Measurements from ENCODE around the gene PARD3.

The PARD3 gene

DNA sequence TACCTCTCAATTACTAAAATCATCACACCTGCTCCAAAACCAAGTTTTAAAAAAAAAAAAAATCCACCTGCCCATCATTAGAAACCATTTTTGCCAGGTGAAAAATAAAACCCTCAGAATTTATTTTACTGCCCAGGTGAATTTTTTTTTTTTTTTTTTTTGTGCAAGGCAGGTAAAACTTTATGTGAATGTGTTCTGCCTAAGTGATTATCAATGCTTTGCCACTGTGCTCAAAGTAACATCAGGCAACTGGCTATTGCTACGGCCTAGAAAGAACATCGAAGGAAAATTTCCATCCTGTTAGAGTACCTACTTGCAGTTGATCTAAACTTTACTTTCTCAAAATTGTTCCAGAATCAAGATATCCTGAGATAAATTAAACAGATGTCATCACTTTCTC lies 512.1 kb downstream of the PARD3 start:
- TF ChIP-seq SIN3A (IDR thresholded peaks at IDR 0.05; ENCODE audit: borderline replicate concordance, insufficient read depth, low read length), result no peak
- TF ChIP-seq, protein P1, sequence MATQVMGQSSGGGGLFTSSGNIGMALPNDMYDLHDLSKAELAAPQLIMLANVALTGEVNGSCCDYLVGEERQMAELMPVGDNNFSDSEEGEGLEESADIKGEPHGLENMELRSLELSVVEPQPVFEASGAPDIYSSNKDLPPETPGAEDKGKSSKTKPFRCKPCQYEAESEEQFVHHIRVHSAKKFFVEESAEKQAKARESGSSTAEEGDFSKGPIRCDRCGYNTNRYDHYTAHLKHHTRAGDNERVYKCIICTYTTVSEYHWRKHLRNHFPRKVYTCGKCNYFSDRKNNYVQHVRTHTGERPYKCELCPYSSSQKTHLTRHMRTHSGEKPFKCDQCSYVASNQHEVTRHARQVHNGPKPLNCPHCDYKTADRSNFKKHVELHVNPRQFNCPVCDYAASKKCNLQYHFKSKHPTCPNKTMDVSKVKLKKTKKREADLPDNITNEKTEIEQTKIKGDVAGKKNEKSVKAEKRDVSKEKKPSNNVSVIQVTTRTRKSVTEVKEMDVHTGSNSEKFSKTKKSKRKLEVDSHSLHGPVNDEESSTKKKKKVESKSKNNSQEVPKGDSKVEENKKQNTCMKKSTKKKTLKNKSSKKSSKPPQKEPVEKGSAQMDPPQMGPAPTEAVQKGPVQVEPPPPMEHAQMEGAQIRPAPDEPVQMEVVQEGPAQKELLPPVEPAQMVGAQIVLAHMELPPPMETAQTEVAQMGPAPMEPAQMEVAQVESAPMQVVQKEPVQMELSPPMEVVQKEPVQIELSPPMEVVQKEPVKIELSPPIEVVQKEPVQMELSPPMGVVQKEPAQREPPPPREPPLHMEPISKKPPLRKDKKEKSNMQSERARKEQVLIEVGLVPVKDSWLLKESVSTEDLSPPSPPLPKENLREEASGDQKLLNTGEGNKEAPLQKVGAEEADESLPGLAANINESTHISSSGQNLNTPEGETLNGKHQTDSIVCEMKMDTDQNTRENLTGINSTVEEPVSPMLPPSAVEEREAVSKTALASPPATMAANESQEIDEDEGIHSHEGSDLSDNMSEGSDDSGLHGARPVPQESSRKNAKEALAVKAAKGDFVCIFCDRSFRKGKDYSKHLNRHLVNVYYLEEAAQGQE (IDR thresholded peaks at IDR 0.05; ENCODE audit: insufficient read depth in 1 of 2, low read depth in 2 of 2, low read length in 2 of 2), result no peak
- no peak for TF ChIP-seq TAF1 (IDR thresholded peaks at IDR 0.05; ENCODE audit: borderline replicate concordance, insufficient read depth, low read length)
- TF ChIP-seq FOXP2 (optimal IDR thresholded peaks at IDR 0.05; ENCODE audit: borderline replicate concordance, extremely low read depth, extremely low read length, insufficient read depth), result no peak
- no peak for TF ChIP-seq POLR2AphosphoS5 (IDR thresholded peaks at IDR 0.05; ENCODE audit: low read depth, low read length)

- TF ChIP-seq POLR2AphosphoS5 (IDR thresholded peaks at IDR 0.05; ENCODE audit: low read depth, low read length) (no peak), FOXP2 (optimal IDR thresholded peaks at IDR 0.05; ENCODE audit: borderline replicate concordance, extremely low read depth, extremely low read length, insufficient read depth) (no peak), SIN3A (IDR thresholded peaks at IDR 0.05; ENCODE audit: borderline replicate concordance, insufficient read depth, low read length) (peak; percentile 67; the same call in 1 of the 2 replicates), TAF1 (IDR thresholded peaks at IDR 0.05; ENCODE audit: borderline replicate concordance, insufficient read depth, low read length) (no peak)
- TF ChIP-seq, protein P1 (IDR thresholded peaks at IDR 0.05; ENCODE audit: insufficient read depth in 1 of 2, low read depth in 2 of 2, low read length in 2 of 2), result no peak
Observed at GRCh38 chr10:34299105-34299611, 515.9 kb downstream of the PARD3 start.

DNA sequence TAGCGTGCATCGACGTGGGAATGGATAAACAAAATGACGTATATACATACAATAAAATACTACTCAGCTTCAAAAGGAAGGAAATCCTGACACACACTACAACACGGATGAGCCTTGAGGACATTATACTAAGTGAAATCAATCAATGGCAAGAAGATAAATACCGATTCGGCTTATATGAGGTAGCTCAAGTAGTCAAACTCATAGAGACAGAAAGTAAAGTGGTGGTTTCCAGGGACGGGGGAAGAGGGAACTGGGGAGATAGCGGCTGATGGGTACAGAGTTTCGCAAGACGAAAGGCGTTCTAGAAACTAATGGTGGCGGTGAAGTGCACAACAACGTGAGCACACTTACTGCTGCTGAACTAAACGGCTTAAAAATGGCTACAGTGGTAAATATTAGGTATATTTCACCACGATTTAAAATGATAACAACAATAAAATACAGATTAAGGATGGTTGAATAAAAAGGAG lies 516.7 kb downstream of the PARD3 start:
- TF ChIP-seq, protein P1 (IDR thresholded peaks at IDR 0.05; ENCODE audit: insufficient read depth in 1 of 2, low read depth in 2 of 2, low read length in 2 of 2), result no peak

DNA sequence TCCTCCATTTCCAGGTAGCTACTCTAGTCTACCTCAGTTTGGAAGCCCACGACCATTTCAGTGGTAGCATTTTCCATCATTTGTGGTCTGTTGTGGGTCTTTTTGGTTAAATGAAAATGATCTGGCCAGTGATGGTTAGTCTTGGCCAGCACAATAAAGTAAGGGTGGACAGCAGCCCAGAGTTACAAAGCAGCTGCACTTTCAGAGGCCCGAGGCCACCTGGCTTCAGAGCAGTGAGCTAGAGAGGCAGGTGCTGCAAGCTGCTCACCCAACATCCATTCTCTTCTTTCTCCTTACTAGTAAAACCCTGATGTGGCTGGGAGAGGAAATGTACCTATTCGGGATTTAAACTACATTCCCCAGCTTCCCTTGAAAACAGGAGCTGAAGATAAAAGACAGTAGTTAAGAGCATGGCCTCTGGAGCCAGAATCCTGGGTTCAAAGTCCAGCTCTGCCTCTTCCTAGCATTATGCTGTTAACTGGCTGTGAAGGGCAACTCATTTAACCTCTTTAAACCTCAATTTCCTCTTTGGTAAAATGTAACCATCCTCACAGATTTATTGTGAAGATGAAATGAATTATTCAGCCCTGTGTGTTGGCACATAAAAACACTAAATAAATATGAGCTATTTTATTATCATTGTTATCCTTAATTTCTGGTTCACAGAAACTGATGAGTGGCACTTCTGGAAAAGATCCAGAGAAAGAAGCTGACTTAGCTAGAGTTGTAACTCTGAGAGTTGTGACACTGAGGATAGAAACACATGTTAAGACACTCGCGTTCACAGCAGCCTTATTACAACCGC lies 517.4 kb downstream of the PARD3 start:
- TF ChIP-seq SIN3A (IDR thresholded peaks at IDR 0.05; ENCODE audit: borderline replicate concordance, insufficient read depth, low read length), result no peak
- no peak for TF ChIP-seq FOXP2 (optimal IDR thresholded peaks at IDR 0.05; ENCODE audit: borderline replicate concordance, extremely low read depth, extremely low read length, insufficient read depth)
- TF ChIP-seq, protein P1 (IDR thresholded peaks at IDR 0.05; ENCODE audit: insufficient read depth in 1 of 2, low read depth in 2 of 2, low read length in 2 of 2), result no peak
- no peak for TF ChIP-seq TAF1 (IDR thresholded peaks at IDR 0.05; ENCODE audit: borderline replicate concordance, insufficient read depth, low read length)
- no peak for TF ChIP-seq POLR2AphosphoS5 (IDR thresholded peaks at IDR 0.05; ENCODE audit: low read depth, low read length)
